Activated effector memory CD4-positive, alpha-beta T cell treated with Interleukin-2 at 50 U/mL for 16 hours (primary cell): ENCODE data around the gene MBTPS1.

Experiments
- DNase-seq: peaks from one replicate; pipeline ENCODE4 v3.0.0-alpha.2; 2020

The MBTPS1 gene

DNA sequence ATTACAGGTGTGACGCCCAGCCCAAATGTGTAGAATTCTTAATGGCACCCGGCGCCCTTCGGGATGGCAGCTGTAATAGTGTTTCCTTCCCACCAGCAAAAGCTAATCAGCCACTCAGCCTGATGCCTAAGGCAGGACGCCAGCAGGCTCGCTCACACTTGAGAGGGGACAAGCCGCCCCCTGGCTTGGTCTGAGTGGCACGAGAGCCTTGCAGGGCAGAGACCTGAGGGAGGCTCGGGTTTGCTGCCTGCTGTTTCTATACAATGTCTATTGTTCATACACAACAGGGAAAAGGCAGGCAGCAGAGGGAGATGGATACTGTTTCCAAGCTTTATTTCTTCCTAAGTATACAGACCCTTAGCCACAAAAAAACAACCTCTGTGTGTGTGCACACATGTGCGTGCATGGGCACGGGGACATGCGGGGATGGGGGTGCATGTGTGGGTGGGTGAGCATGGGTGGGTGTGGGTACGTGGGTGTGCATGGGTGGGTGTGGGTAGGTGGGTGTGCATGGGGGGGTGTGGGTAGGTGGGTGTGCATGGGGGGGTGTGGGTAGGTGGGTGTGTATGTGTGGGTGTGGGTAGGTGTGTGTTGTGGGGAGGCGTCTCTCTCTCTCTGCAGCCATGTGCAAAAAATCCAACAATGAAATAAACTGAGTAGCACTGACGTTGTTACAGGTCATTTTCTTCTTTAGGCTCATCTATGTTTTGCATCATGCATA lies 84.1 kb downstream of the MBTPS1 start:
- DNase-seq: no peak

DNA sequence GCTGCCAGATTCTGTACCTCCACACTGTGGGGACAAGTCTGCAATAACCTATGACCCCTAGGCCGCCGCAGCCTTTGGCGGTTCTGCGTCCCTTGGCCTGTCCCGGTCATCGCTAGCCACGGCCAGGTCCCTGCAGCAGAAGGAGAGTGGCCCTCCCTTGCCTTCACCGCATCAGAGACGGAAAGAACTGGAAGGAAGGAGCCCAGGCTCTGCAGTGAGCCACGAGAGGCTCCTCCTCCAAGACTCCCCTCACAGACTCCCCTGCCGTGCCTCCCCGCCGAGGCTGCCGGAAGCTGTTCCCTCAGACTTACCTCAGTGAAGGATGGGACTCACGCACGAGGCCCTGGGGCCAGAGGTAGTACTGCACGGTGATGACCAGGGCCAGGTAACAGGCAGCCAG lies 85.2 kb downstream of the MBTPS1 start:
- DNase-seq: no peak

DNA sequence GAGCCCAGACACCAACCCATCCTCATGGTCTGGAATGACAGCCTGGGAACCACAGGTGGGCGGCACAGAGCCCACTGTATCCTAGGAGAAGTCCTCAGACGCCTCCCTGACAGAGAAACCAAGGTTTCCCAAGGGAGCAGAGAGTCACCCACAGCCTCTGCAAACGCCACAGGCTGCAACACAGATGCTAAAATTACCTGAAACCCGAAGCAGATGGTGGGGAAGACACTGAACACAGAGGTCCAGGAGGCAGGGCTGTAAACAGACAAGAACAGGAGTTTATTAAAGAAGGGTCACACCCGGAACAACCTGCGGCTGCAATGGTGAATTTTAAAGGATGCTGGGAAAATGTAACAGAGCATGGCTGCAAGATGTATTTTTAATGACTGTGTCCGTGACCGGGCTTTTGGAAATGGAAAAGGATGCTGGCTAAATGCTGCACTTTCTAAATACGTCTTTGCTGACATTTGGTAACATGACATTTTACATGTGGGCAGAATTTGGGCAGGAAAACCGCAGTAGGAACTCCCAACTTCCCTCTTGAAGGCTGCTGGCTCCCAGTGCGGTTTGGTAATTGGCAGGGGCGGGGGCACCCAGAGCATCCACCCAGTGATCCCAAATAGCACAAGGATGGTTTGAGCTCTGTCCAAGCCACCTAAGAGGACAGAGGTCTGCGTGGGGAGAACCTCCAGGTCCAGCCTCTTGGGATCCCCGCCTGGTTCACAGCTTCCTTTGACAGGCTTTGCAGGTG lies 87.3 kb downstream of the MBTPS1 start:
- DNase-seq: no peak

DNA sequence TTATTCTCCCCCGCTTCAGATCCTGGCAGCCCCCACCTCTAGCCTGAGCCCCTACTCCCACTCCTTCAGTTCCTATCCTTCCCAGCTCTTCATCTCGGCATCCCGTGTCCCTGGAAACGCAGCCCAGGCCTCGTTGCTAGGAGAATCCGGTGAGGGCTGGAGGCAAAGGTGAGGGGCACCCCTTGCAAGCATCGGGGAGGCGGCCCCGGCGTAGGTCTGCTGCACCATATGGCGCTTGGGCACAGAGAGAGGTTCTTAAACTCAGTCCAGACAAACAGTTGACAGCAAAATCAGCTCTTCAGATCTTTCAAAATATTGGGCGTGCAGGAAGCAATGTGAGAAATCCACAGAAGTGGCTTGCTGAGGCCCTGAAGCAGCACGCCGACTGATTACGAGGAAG lies 89.1 kb downstream of the MBTPS1 start:
- no peak for DNase-seq

DNA sequence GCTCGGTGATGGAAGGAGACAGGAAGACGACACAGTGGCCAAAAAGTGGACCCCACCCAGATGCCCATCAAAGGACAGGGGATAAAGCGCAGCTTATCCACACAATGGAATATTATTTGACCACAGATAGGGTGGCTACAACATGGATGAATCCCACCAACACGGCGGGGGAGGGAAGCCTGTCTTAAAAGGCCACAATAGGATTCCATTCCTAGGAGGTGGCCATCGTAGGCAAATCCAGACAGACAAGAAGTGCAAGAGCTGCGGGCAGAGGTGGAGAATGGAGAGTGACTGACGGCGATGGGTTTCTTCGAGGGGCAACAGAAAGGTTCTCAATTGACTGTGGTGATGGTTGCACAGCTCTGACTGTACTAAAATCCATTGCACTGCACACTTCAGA lies 90.1 kb downstream of the MBTPS1 start:
- no peak for DNase-seq

GRCh38 chr16:84024854-84025253 lies 91.9 kb downstream of the MBTPS1 start:
- no peak for DNase-seq

DNA sequence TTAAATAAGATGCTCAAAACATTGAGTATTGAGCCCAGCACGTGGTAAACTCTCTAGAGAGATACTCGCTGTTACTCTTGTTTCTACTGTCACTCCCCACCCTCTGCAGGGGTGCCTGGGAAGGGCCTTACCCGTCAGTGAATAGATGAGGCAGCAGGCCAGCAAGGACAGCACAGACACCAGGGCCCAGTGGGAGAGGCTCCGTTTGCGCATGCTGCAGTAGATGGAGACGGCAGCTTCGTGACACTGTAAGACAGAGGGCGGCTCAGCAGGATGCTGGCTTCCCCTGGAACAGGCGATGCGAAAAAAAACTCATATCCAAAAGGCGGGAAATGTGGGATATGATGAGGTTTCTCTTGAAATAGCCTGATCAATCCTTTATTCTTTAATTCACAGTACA lies 94.1 kb downstream of the MBTPS1 start:
- DNase-seq: no peak

DNA sequence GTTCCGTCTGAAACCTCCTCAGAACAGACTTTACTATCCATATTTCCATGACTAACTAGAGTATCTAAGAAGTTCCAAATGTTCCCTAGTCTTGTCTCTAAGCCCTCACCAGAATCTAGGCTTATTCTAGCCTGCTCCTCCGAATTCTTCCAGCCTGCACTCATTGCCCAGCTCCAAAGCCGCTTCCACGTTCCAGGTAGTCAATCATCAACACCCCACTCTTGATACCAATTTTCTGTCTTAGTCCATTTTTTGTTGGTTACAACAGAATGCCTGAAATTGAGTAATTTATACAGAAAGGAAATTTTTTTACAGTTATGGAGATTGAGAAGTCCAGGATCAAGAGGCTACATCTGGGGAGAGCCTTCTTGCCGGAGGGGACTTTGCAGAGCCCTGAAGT lies 95.3 kb downstream of the MBTPS1 start:
- DNase-seq: no peak

DNA sequence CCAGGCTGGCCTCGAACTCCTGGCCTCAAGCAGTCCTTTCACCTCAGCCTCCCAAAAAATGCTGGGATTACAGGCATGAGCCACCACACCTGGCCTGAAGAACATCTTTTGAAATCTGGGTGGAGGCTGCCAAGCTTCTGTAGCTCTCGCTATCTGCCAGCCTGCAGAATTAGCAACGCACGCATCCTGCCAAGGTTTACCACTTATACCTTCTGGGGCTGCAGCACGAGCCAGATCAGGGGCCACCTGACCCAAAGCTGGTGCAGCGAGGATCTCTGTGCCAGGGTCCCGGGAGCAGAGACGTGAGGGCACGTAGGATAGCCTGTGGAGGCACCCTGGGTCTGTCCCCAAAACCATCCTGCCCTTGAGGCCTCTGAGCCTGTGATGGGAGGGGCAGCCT lies 96.4 kb downstream of the MBTPS1 start:
- DNase-seq: no peak

DNA sequence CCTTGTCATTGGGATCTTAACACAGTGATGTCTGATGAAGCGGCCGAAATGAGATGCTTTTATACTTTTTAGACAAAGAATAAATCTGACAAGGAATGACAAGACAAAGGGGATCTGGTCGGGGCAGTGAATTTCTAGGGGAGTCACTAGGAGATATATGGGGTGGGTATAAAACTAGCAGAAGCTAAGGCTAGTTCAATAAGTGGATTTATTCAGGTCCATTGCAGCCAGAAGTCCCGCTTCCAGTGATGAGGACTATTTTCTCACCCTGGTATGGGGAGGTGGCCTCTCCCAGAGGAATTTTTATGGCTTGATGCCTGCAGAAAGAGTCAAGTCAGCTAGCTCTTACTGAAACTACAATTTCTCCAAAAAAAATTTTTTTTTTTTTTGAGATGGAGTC lies 98.0 kb downstream of the MBTPS1 start:
- no peak for DNase-seq

- DNase-seq: no peak
These were observed 100.3 kb downstream of the MBTPS1 start for GRCh38 chr16:84016477-84016876.

GRCh38 chr16:84015399-84015798 lies 101.3 kb downstream of the MBTPS1 start:
- no peak for DNase-seq

DNA sequence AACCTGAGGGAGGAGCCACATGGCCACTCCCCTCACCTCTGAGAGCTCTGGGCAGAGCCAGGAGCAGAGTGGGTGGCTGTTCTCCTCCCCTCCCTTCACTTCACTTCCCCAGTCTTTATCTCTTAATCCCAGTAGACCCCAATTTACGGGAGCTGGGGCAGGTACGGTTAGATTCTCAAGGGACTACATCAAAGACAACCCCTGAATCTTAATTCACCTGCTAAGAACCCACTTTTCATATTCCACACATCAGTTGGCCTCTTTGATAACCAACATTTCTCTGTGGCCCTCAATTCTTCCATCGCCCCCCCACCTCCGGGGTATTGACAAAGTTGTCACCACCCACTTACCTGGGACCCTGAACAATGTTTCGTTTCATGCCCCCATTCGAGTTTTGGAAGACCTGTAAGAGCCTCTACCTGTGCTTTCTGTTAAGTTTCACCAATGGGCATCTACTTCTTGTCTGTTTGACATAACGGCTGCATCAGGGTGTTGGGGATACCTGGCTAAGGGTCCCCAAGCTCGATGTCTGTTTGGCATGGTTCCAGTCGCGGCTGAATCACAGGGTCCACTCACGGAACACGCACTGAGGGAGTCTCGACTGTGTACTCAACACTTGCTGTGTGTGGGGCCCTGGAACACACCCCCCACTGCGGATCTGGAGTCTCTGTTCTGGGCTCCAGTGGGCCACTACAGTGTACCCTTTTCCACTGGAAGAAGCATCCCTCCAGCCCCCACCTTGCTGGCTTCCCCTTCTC lies 102.0 kb downstream of the MBTPS1 start:
- DNase-seq: no peak

- peak; percentile 6 for DNase-seq
These were observed 102.8 kb downstream of the MBTPS1 start for GRCh38 chr16:84013787-84014569.

DNA sequence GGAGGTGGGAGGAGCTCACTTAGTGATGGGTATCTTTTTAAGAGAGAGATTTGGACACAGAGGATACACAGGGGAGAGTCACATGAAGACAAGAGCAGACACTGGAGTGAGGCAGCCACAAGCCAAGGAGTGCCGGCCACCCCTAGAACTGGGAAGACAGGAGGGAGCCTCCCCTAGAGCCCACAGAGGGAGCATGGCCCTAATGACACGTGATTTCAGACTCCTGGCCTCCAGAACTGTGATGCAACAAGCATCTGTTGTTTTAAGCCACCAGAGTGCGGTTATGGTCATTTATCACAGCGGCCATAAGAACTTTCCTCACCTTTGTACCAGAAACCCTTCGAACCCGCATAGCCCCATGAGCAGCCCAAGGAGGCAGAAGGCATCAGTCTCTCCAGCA lies 107.5 kb downstream of the MBTPS1 start:
- DNase-seq: no peak

DNA sequence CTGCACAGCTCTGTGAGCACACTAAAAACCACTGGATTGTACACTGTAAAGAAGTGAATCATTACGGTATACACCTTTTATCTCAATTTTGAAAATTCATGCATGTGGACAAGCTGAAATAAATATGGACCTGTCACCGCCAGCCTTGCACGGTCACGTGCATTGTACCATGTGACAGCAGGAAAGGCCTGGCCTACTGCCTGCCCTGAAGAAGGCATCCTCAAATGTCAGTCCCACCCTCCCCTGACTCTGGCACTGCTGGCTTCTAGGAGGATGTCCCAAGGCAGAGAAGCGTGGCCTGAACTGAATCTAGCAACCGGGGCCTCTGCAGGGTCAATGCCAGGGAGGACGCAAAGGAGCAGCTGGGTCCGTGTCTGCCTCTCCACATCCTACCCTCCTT lies 108.8 kb downstream of the MBTPS1 start:
- no peak for DNase-seq

DNA sequence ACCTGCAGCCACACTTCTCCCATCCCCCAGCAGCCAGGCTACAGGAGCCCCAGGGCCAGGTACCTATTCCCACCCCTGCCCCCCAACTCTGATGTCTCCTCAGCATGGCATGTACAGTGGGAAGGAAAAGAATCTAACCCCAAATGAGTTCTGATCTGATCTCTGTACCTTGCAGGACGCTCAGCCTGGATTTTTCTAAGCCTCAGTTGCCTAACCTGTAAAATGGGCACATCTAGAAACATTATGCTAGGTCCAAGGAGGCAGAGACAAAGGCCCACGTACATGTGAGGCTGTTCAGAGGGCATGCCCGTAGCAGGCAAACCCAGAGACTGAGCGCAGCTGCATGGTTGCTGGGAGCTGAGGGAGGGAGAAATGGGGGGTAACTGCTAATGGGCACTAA lies 109.2 kb downstream of the MBTPS1 start:
- no peak for DNase-seq

DNA sequence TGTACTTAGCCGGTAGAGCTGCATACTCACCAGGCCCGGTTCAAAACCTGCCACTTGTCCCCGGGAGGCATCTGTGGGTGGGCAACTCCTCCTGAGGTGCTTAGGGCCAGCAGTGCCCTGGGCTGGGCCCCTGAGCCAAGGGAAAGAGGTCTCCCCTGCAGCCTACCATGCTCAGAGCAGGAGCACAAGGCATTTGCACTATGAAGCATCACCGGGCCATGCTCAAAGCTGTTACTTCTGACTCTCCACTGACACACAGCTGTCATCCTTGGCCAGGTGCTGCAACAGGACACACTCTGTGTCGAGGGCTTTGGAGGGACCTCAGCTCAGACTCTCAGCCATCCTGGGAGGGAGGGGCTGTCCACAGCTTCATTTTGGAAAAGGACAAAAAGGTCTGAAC lies 111.4 kb downstream of the MBTPS1 start:
- DNase-seq: no peak

DNA sequence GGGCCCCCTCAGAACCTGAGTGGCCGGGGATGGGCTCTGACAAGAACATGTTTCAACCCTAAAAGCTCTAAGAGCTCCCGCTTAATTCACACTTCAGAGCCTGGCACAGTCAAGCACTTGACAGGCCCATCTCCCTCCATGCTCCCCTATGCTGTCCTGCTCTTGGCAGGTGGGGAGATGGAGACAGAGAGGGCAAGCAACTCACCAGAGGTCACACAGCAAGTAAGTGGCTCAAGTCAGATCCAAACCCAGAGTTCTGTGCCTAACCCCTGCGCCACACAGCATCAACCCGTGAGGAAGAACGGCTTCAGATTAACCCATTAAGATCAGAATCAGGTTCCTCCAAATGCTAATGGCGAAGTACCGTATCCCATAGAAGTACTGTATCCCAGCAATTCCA lies 112.3 kb downstream of the MBTPS1 start:
- DNase-seq: no peak
